ENCODE data around the gene FAM83B.

The FAM83B gene

GRCh38 chr6:54827010-54827409, 19.6 kb upstream of the FAM83B start:
- H3K9me3 ChIP-seq = no peaks in the 10 kb centered on the region
- intact Hi-C loops (cut with DNase I; ENCODE audit: low total_unique reads) = no loop called here
- no peaks in the 10 kb centered on the region for H3K36me3 ChIP-seq
- no peaks in the 10 kb centered on the region for H3K4me1 ChIP-seq
- no peaks in the 10 kb centered on the region for H3K27me3 ChIP-seq
- H3K4me3 ChIP-seq = no peak overlapping the region
- TF ChIP-seq CTCF (IDR thresholded peaks at IDR 0.05) = no peak
- no peak for DNase-seq
- H3K27ac ChIP-seq = no peak overlapping the region

- no peak for DNase-seq
- intact Hi-C loops (cut with DNase I; ENCODE audit: low total_unique reads) = no loop called here
- no peak for TF ChIP-seq CTCF (IDR thresholded peaks at IDR 0.05)
- no peaks in the 10 kb centered on the region for H3K36me3 ChIP-seq
- H3K27ac ChIP-seq = no peak overlapping the region
- no peaks in the 10 kb centered on the region for H3K4me1 ChIP-seq
- H3K9me3 ChIP-seq = no peaks in the 10 kb centered on the region
- H3K27me3 ChIP-seq = no peaks in the 10 kb centered on the region
- no peak overlapping the region for H3K4me3 ChIP-seq
These were observed 16.4 kb upstream of the FAM83B start for GRCh38 chr6:54830216-54830615.

- intact Hi-C loops (cut with DNase I; ENCODE audit: low total_unique reads) = no loop called here
- no peaks in the 10 kb centered on the region for H3K4me1 ChIP-seq
- TF ChIP-seq CTCF (IDR thresholded peaks at IDR 0.05) = no peak
- H3K27ac ChIP-seq = no peak overlapping the region
- H3K4me3 ChIP-seq = no peak overlapping the region
- no peak for DNase-seq
- no peaks in the 10 kb centered on the region for H3K27me3 ChIP-seq
- H3K9me3 ChIP-seq = no peaks in the 10 kb centered on the region
- no peaks in the 10 kb centered on the region for H3K36me3 ChIP-seq
These were observed 11.4 kb upstream of the FAM83B start for GRCh38 chr6:54835176-54835575.

- intact Hi-C loops (cut with DNase I; ENCODE audit: low total_unique reads) = no loop called here
- Histone ChIP-seq H3K4me1 (peaks cover 0 to 12% (median 5%) of the 10 kb centered on the region in 4 donors), H3K9me3 (no peaks in the 10 kb centered on the region), H3K4me3 (peak overlapping the region; percentile 25 to 31), H3K27me3 (peaks cover 0 to 33% of the 10 kb centered on the region in 2 donors), H3K36me3 (no peaks in the 10 kb centered on the region), H3K27ac (no peak overlapping the region)
- no peak for TF ChIP-seq CTCF (IDR thresholded peaks at IDR 0.05)
- no peak for DNase-seq
These were observed 495 bp downstream of the FAM83B start for GRCh38 chr6:54846857-54847674.

GRCh38 chr6:54847799-54848597, 1.4 kb downstream of the FAM83B start:
- no peak overlapping the region for H3K4me3 ChIP-seq
- intact Hi-C loops (cut with DNase I; ENCODE audit: low total_unique reads) = no loop called here
- no peak for DNase-seq

More at GRCh38 chr6:54847799-54848597, 1.4 kb downstream of the FAM83B start:
- H3K9me3 ChIP-seq = no peaks in the 10 kb centered on the region
- H3K36me3 ChIP-seq = no peaks in the 10 kb centered on the region
- H3K27ac ChIP-seq = no peak overlapping the region
- H3K27me3 ChIP-seq = peaks cover 0 to 33% of the 10 kb centered on the region in 2 donors
- TF ChIP-seq CTCF (IDR thresholded peaks at IDR 0.05) = no peak
- H3K4me1 ChIP-seq = peaks cover 0 to 12% (median 5%) of the 10 kb centered on the region in 4 donors

Data from tibial artery (tissue), 4 donors.